LoVo (cell line): ENCODE measurements around the gene EVPL.
"Not testable (repeated sequence)": the region's sequence is repeated elsewhere in the genome, so short reads cannot be mapped to it uniquely, and the experiment has no call there.

ENCODE experiments used
- DNase-seq: peaks from one replicate; pipeline ENCODE4 v3.0.0-alpha.2; 2016; ENCODE audit warnings: low spot score

The EVPL gene

GRCh38 chr17:76027159-76027839 is at the start of gene EVPL:
Gene EVPL, minus strand, starts transcription at chr17:76027306. Its CDS starts 108 bp downstream, at chr17:76027198.
- peak; percentile 92 for DNase-seq

GRCh38 chr17:76076146-76076764 is 49.1 kb upstream of the EVPL start:
- no peak for DNase-seq

- no peak for DNase-seq
Measured at GRCh38 chr17:76075364-76076145, 48.4 kb upstream of the EVPL start.

- DNase-seq = no peak
Measured at GRCh38 chr17:76074390-76075363, 47.6 kb upstream of the EVPL start, which contains the start of gene GALR2. Gene GALR2, plus strand, starts transcription at chr17:76074781. Its CDS starts 103 bp downstream, at chr17:76074884.

GRCh38 chr17:76072148-76072858 is 45.2 kb upstream of the EVPL start, which contains the start of gene SRP68:
Gene SRP68, minus strand, starts transcription at chr17:76072517. Its CDS starts 26 bp downstream, at chr17:76072491.
- peak; percentile 94 for DNase-seq

- no peak for DNase-seq
Measured at GRCh38 chr17:76071531-76072147, 44.5 kb upstream of the EVPL start.

- no peak for DNase-seq
Measured at GRCh38 chr17:76065775-76066174, 38.7 kb upstream of the EVPL start.

- no peak for DNase-seq
Measured at GRCh38 chr17:76063875-76064546, 36.9 kb upstream of the EVPL start.

GRCh38 chr17:76058264-76058663 is 31.2 kb upstream of the EVPL start:
- not testable (repeated sequence) for DNase-seq

- no peak for DNase-seq
Measured at GRCh38 chr17:76056882-76057281, 29.8 kb upstream of the EVPL start.

GRCh38 chr17:76054112-76054476 is 27.0 kb upstream of the EVPL start:
- DNase-seq = peak; percentile 71

GRCh38 chr17:76053246-76054111 is 26.4 kb upstream of the EVPL start:
- peak; percentile 55 for DNase-seq

GRCh38 chr17:76051561-76051960 is 24.5 kb upstream of the EVPL start:
- DNase-seq = no peak

GRCh38 chr17:76050538-76051467 is 23.7 kb upstream of the EVPL start:
- DNase-seq = no peak

- DNase-seq = no peak
Measured at GRCh38 chr17:76049836-76050537, 22.9 kb upstream of the EVPL start.

- no peak for DNase-seq
Measured at GRCh38 chr17:76049239-76049638, 22.1 kb upstream of the EVPL start.

- DNase-seq = no peak
Measured at GRCh38 chr17:76048711-76049110, 21.6 kb upstream of the EVPL start.
